ENCODE results near the gene PKIB.

DNA sequence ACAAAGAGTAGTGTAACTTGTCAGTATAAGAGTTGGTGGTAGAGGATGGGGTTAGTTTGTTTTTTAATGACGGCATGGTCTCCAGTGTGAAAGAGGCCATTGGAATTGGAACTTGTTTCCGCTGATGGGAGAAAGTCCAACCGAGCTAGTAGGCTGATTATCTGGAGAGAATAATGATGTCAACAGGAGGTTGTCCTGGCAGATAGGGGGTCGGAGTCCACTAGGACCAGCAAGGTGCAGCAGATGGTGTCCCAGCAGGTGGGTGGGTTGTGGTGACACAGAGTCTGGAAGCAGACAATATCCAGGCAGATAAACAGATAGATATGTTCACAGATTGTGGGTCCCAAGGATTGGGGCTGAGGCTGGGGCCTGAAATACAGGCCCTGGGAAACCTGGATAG, 35.1 kb downstream of the PKIB start:
- TF ChIP-seq, protein P1, sequence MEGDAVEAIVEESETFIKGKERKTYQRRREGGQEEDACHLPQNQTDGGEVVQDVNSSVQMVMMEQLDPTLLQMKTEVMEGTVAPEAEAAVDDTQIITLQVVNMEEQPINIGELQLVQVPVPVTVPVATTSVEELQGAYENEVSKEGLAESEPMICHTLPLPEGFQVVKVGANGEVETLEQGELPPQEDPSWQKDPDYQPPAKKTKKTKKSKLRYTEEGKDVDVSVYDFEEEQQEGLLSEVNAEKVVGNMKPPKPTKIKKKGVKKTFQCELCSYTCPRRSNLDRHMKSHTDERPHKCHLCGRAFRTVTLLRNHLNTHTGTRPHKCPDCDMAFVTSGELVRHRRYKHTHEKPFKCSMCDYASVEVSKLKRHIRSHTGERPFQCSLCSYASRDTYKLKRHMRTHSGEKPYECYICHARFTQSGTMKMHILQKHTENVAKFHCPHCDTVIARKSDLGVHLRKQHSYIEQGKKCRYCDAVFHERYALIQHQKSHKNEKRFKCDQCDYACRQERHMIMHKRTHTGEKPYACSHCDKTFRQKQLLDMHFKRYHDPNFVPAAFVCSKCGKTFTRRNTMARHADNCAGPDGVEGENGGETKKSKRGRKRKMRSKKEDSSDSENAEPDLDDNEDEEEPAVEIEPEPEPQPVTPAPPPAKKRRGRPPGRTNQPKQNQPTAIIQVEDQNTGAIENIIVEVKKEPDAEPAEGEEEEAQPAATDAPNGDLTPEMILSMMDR (IDR thresholded peaks at IDR 0.05), result no peak
- no peak for TF ChIP-seq POLR2A (IDR thresholded peaks at IDR 0.05)

Data from esophagus squamous epithelium (tissue), 4 donors.